Lung microvascular endothelial cell (primary cell): ENCODE results near the gene RIPOR3. TPM values are rescaled to one million over a fixed set of nuclear protein-coding genes. Genes with fewer than 3 reads are reported as not detected.
"Not testable (repeated sequence)": the region's sequence is repeated elsewhere in the genome, so short reads cannot be mapped to it uniquely, and the experiment has no call there.

Experiments
- DNase-seq, 2 donors: peaks; one replicate each; pipeline versions ENCODE4 v3.0.0 to v3.0.0-alpha.2; 2010; ENCODE audit warnings: low read depth in 2 of 2
- total RNA-seq: library from RNA; depleted of rRNA; stranded (reverse); fragments of >200 nt; gene quantifications from 2 replicates; pipeline ENCODE4 v1.2.1, GENCODE V29; 2014

The RIPOR3 gene
- total RNA-seq, 1 donor from 2014 or later: 0.20 TPM

DNA sequence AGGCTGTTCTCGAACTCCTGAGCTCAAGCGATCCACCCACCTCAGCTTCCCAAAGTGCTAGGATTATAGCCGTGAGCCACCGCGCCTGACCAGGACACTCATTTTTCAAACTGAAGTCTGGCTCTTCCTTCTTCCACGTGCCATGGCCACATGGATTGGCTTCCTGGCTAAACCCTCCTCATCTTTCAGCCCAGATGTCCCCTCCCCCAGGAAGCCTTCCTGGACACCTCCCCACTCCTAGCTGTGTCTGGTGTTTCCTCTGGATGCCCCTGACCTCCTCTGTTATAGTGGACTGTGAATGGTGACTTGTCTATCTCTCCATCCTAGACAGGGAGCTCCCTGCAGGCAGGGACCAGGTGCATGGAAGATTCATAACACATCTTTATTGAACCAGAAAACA, 57.2 kb downstream of the RIPOR3 start:
- no peak for DNase-seq

- DNase-seq: no peak
Measured at GRCh38 chr20:50633361-50633760, 58.0 kb downstream of the RIPOR3 start.

DNA sequence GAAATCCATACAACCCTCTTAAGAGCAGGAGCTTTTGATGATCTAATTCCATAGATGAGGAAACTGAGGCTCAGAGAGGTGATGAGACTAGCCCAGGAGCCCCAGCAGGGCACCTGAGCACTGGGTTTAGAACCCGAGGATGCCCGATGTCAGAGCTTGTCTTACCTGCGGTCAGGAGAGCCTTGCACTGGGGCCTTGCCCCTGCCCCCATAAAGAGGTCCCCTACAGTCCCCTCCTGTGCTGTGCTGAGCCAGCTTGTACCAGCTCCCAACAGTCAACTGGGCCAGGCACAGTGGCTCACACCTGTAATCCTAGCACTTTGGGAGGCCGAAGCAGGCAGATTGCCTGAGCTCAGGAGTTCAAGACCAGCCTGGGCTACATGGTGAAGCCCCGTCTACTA, 58.6 kb downstream of the RIPOR3 start:
- DNase-seq: no peak

DNA sequence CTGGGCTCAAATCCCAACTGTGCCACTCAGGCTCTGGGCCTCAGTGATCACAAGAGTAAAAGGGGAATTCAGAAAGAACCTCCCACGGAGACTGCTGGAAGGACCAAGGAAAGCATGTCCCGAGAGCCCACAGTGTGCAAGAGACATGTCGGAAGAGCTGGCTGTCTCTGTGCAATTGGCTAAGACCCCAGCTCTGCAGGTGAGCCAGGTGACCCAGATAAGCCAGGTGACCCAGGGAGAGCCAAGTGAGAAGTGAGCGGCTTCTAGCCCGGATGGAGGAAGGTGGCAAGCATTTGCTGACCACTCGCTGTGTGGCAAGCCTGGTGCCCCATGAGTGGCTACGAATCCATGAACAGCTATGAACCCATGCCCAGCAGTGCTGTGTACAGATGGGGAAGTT, 59.1 kb downstream of the RIPOR3 start:
- DNase-seq: no peak

- DNase-seq: no peak
Measured at GRCh38 chr20:50630578-50631263, 60.6 kb downstream of the RIPOR3 start.

- DNase-seq: no peak
Measured at GRCh38 chr20:50629670-50630045, 61.7 kb downstream of the RIPOR3 start.

- DNase-seq: no peak
Measured at GRCh38 chr20:50628853-50629669, 62.3 kb downstream of the RIPOR3 start.

DNA sequence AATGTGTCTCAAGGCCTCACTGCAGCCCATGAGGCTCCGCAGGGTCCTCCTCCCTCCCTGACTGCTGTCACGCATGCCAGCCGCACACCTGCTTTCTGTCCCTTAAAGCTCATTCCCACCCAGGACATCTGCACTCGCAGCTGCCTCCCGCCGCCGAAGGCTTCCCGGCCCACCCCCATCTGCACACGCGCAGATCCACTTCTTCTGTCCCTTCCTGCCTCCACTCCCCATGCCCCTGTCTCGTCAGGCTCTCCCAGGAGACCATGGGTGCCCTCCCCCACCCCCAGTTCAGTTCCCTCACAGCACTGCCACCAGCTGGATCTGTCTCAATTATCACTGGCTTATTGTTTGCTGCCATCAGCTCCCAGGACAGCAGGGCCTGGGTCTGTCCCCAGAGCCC, 63.0 kb downstream of the RIPOR3 start:
- no peak for DNase-seq

GRCh38 chr20:50627747-50628146, 63.6 kb downstream of the RIPOR3 start:
- no peak for DNase-seq

GRCh38 chr20:50625986-50626677, 65.2 kb downstream of the RIPOR3 start:
- peak; percentile 16 to 26 for DNase-seq

DNA sequence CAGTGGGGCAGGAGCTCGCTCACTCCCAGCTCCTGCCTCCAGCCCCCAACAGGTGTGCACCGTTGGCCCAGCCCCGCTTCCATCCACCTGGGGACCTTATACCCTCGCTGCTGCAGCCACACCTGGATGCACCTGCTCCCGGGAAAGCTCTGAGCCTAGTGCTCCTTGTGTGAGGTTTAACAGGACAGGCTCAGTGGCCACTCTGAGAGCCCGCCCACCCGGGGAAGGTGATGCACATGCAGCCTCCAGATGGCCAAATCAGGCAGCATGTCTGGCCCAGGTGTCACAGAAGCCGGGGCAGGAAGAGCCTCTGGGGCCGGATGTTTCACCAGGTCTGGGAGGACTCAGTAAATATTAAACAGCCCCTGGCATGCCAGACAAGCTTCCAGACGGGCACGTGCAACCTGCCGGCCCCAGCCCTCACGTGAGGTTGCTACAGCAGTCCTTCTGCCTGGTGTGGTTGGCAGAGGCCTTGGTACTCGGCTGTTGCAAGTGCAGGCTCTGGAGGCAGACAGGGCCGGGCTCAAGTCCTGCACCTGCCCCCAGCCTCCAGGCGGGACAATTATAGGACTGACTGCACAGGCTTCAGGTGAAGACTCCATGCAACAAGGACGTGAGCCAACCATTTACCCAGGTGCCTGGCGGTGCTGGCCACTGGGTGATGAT, 66.9 kb downstream of the RIPOR3 start:
- DNase-seq: no peak

DNA sequence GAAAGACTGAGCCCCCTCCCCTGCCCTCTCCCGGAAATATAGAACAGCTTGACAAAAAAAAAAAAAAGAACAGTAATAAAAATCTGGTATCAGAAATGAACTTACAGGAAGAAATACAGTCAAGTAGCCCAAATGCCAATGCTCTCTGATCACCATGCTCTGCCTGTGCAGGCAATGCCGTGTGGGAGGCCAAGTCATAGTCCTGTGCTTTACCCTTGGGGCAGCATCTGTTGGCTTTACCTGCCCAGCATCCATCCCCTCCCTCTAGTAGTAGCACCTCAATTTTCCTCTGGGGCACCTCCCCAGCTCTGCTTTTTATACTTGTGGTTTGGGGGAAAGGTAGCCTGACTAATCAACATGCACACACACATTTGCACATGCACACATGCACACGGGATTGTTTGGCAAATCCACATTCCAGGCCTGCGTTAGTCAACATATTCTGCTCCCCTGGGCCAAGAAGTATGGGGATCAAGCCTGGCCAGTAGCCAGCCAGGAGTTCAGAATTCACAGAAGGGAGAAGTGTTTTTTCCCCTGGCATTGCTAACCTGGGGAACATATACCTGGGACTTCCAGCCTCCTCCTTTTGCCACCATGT, 70.2 kb downstream of the RIPOR3 start:
- no peak for DNase-seq

- not testable (repeated sequence) for DNase-seq
Measured at GRCh38 chr20:50620459-50620858, 70.9 kb downstream of the RIPOR3 start.

- no peak for DNase-seq
Measured at GRCh38 chr20:50618537-50618936, 72.8 kb downstream of the RIPOR3 start.

- no peak for DNase-seq
Measured at GRCh38 chr20:50617022-50617421, 74.3 kb downstream of the RIPOR3 start.

GRCh38 chr20:50615407-50615806, 75.9 kb downstream of the RIPOR3 start:
- DNase-seq: no peak

DNA sequence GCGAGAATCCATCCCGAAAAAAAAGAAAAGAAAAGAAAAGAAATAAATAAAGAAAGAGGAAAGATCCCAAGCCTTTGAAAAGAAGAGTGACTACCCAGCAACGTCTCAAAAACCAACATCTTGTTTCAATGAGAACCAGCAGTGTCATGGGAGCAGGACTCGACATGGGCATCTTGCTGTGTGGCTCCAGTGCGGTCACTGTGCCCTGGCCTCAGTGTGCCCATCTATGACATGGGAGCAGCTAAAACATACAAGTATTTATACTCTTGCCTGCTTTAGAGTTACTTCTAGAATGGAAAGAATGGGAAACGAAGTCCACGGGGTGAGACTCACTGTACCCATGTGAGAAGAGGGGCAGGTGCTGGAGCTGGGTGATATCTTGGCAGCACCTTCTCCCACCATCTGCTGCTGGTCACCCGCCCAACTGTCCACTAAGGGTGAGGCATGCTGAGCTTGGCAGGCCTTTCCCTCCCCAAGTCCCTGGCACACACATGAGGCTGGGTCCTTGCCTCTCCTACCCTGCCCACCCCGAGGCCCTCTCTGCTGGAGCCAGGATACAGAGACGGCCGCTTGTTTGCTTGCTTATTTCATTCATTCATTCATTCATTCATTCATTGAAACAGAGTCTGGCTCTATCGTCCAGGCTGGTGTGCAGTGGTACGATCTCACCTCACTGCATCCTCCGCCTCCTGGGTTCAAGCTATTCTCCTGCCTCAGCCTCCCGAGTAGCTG, 77.7 kb downstream of the RIPOR3 start:
- no peak for DNase-seq

DNA sequence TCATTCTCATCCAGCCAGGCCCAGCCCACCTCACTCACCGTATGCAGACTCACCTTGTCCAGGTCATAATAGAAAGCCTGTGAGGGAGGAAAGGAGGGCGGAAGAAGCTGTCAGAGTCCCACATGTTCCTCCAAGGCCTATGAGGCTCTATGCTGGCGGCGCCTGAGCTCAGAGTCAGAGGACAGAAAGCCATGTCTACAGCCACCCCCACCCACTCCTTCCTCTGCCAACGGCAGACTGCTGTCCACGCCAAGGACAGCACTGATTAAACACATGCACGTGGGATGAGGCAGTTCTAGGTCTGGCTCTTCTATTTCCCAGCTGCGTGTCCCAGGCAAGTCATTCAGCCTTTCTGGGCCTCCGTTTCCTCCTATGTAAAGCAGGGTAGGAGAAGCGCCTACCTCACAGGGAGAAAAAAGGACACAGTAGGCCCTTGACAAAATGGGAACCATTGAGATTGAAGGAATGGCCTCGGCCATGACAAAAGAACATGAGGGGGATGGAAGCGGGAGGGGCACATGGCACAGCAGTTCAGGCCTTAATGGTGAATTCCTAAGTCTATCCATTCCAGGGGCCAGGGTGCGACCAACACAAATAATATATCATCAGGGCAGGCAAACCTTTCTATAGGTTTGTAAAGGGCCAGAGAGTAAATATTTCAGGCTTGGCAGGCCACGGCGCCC, 80.1 kb downstream of the RIPOR3 start:
- no peak for DNase-seq

DNA sequence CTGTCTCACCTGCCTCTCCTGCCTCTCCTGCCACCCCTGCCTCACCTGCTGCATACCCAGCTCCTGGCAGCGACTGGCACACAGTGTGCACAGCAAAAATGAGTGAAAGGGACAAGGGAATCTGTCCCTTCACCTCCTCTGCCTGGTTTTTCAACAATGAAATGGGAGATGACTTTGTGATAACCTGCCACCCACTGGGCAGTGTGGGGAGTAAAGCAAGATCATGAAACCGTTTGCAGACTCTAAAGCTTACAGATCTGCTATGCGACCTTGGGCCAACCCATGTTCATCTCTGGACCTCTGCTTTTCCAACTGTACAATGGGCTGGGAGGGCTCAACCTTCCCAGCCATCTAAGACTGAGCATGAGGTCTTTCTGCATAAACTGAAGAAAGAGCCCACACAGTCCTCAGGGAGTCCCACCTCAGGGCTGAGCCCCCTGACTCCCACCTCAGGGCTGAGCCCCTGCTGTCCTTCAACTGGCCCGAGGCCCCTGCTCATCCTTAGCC, 81.1 kb downstream of the RIPOR3 start:
- DNase-seq: no peak

DNA sequence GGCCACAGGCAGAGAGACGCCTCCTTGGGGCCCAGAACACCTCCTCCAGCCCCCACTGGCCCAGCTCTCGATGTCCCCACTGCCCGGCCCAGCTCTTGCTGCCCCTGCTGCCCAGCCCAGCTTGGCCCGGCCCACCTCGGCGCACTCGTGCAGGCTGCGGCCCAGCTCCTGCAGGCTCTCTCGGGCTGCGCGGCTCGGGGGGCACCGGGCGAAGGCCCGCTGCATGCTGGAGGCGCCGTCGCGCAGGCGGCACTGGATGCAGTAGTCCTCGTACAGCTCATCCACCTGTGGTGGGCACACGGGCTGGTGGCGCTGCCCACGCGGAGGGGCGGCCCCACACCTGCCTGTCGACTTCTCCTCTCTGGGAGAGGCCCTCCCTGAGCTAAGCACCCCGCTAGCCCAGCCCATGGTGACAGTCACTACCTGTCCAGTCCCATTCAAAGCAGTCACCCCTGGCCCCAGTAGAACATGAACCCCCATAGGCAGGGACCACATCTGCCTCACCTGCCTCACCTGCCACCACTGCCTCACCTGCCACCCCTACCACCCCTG, 81.8 kb downstream of the RIPOR3 start:
- no peak for DNase-seq
